ENCODE results near the gene GLRA2.
"Not testable (repeated sequence)": the region's sequence is repeated elsewhere in the genome, so short reads cannot be mapped to it uniquely, and the experiment has no call there.

GLRA2 gene

DNA sequence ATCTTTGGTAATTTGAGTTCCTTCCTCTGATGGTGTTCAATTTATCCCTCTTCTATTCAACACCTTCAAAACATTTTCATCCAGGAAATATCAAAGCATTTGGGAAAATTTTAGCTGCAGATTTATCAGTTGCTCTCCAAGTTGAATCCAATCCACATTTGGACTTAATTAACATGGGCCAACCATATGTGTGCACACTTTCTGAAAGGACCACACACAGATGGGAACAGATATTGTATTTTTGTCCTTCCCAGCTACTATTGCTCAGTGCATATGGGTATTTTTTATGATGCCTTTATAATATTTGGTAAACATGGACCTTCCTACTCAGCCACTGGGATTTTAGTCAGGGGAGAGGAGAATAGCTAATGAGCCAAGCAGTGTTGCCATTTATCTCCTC is 65.2 kb downstream of the GLRA2 start:
- DNase-seq = no peak

DNA sequence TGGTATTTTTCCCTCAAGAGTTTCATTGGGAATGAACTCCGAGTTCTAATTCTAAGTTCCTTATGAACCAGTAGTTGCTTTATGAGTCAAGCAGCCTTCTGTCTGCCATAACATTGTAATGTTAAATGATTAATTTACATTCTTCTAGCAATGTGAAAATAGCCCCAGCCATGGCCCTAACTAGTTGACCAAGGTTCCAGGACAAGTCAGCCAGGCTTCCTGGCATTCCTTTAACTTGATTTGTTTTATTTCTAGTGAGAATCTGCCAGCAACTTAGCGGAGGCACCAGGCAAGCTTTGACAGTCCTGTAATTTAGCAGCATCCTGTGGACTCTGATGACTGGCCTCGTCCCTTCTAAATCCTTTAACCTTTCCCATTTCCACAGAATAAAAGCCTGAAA is 69.0 kb downstream of the GLRA2 start:
- no peak for DNase-seq

- no peak for DNase-seq
Measured at GRCh38 chrX:14607446-14607985, 78.2 kb downstream of the GLRA2 start.

- not testable (repeated sequence) for DNase-seq
Measured at GRCh38 chrX:14612450-14612849, 83.1 kb downstream of the GLRA2 start.

GRCh38 chrX:14616301-14616700 is 87.0 kb downstream of the GLRA2 start:
- no peak for DNase-seq

GRCh38 chrX:14616836-14617235 is 87.5 kb downstream of the GLRA2 start:
- DNase-seq = no peak

DNA sequence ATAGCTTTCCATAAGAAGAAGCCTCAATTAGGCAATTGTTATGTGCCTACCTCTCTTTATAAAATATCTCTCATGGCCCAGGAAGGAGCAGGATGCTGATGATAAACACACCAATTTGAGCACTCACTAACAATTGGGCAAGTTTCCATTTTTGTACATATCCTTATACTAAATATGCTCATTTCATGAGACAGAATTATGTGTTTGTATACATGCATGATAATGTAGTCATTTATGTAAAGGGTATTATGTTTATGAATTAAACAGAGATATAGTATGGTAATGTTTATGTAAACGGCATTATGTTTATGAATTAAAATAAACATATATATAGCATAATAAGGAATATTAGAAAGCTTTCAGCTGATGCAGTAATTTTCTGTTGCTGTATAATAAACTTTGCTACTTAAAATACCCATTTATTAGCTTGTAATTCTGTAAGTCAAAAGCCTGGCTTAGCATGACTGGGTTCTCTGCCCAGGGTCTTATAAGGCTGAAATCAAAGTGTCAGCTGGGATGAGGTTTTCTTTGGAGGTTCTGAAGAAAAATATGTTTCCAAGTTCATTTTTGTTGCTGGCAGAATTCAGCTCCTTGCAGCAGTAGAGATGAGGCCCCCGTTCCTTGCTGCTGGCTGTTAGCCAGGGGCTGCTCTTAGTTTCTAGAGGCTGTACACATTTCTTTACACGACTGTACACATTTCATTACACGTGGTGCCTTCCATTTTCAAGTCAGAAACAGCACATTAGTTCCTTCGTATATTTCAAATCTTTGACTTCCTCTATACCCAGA is 89.0 kb downstream of the GLRA2 start:
- no peak for DNase-seq

- no peak for DNase-seq
Measured at GRCh38 chrX:14630733-14631132, 101.4 kb downstream of the GLRA2 start.

DNA sequence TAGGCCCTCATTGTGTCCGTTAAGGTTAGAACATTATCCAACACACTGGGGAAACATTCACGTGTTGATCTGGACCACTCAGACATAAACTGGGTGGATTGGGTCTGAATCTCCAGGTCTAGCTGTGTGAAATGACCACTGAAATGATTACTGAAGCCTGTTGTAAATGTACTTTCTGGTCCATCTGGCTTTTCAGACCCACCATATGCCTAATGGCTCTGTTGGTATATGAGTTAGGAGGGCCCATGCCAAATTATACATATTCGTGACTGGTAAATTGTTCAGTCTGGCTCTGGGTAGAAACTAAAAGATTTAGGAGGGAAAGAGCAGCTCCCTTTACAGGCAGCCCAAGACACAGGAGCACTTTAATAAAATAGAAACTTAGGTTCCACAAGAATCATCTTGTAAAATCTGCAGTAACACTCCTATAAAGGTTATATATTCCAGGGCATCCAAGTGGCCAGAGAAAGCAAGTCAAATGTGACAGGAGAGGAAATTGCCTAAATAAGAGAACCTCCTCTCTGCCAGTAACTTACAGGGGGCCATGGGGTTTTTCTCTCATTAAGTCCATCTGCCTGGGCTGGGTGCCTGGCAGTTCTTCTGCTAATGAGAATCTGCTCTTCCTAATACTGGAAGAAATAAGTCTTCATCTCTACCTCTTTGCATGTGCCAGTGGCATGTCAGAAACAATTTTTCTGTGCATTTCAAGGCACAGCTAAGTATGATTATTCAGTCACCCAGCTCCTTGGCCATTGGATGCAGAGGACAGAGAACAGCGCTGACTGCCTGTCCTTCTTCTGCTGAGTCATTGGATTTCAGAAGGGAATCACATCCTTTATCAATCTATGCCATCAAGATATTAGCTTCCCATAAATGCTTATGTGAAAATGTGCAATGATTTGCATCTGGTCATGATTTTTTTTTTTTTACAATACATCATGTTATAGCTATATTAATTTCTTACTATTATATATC is 112.6 kb downstream of the GLRA2 start:
- no peak for DNase-seq

DNA sequence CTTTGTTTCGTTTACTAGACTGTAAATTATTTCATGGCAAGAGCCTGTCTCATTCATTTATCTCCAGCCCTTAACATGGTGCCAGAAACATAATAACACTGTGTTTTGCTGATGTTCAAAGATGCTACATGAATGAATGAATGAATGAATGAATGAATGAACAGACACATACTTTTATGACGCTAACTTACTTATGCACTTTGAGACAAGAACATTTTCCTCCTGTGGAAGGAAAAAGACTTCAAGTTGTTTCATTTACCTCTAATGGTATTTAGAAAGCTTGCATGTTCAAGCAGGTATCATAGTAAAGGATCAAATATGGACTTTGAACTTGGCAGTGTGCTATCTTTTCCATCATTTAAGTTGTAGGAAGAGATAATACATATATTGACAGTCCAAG is 131.6 kb downstream of the GLRA2 start:
- DNase-seq = no peak

GRCh38 chrX:14670819-14671218 is 141.5 kb downstream of the GLRA2 start:
- DNase-seq = no peak

GRCh38 chrX:14672611-14673172 is 143.4 kb downstream of the GLRA2 start:
- no peak for DNase-seq

DNA sequence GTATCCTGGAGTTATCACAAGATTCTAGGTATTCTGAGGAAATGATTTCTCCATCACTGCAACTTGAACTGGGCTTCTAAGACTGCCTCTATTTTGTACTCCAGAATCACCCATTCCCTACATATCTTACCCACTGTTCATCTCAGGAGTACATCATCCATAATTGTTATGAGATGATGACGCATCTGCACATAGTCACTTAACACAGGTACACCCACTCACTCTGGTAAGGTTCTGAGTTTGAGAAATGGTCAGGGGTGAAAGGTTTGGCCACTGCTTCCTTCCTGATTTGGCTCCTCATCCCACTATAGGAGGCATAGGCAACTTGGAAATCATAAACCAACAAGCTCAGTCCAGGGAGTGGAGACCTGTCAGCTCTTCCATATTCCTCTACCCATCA is 143.9 kb downstream of the GLRA2 start:
- DNase-seq = no peak

- peak; percentile 2 for DNase-seq
Measured at GRCh38 chrX:14673764-14674163, 144.4 kb downstream of the GLRA2 start.

DNA sequence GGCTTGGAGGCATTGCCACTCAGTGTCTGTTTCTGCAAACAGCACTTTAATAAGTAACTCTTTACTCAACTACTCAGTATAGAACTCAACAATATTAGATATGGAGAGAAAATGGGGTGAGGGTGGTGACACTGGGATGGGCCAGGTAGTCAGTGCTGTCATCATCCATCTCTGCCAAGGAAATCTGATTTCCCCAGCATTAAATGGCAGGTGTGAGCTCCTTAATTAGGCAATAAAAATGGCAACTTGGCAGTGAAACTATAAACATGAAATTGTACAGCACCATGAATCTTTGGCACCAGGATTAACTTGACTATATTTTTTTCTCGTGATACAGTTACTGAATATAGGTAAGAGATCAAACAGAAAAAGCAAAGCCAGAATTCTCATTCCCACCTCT is 146.2 kb downstream of the GLRA2 start:
- no peak for DNase-seq

GRCh38 chrX:14676431-14676830 is 147.1 kb downstream of the GLRA2 start:
- DNase-seq = no peak

GRCh38 chrX:14688331-14688730 is 159.0 kb downstream of the GLRA2 start:
- not testable (repeated sequence) for DNase-seq

- DNase-seq = no peak
Measured at GRCh38 chrX:14690553-14690952, 161.2 kb downstream of the GLRA2 start.

- DNase-seq = no peak
Measured at GRCh38 chrX:14694611-14695010, 165.3 kb downstream of the GLRA2 start.

GRCh38 chrX:14697451-14697850 is 168.1 kb downstream of the GLRA2 start:
- no peak for DNase-seq

DNA sequence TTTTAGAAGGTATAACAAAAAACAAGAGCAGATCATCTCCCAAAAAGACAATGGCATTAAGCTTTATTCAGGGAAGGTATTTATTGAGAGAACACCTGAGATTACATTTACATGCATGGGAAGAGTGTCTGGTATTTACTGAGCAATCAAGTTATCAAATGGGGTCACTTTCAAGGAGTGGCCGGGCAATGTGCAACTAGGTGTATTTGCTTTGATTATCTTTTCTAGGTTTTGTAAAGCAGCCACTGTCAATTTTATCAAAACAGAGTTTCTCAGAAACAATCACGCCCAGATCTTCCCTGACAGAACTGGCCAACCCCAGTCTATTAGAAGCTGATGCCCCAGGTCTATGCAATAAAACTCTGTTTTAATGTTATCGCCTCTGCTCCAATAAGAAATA is 169.5 kb downstream of the GLRA2 start:
- no peak for DNase-seq

DNA sequence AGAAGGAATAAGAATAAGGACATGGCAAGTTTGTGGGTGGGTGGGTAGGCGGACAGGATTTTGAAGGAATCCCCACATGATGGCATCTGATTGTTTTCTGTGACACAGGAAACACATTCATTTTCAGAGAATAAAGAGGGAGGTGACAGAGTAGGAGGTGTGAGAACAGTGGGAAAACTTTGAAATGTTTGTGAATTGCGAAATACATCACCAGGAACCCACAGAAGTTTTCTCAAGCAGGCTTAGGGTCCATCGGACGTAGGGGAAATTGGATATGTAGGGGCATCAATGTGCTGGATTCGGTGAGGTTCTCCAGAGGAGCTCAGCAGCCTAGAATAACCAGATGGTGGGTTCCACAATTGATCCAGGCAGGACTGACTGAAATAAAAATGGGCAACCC is 171.6 kb downstream of the GLRA2 start:
- DNase-seq = no peak

DNA sequence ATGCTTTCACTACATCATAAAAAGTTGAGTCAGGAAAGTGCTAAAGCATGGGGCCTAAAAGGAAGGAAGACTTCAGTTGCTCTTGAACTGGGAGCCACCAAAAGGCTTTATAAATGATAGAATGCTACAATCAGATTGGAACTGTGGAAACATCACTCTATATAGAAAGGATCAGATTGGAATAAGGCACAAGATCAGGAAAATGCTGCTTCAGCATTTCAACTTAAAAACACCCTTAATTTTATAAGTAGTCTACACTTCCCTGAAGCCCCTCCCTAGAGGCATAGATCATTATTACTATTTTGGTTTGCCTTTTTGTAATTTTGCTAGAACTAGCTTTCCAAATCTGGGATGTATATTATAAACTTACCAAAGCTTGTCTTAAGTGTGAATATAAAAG is 172.8 kb downstream of the GLRA2 start:
- no peak for DNase-seq

Measured in NCI-H774 (cell line).